ENCODE measurements around the gene ANKFN1. TPM values are rescaled to one million over a fixed set of nuclear protein-coding genes. Genes with fewer than 3 reads are reported as not detected.

The ANKFN1 gene
- total RNA-seq, 1 experiment from 2014 or later = not detected

GRCh38 chr17:56113486-56113885, 39.8 kb upstream of the ANKFN1 start:
- no peak for DNase-seq
- Histone ChIP-seq H2BK120ac (ENCODE audit: low read depth, low read length, poor library complexity, severe bottlenecking) (no peak overlapping the region), H2AK5ac (ENCODE audit: insufficient read length, low read length) (no peak overlapping the region), H3K79me2 (ENCODE audit: insufficient read depth, low read length) (no peaks in the 10 kb centered on the region), H2BK12ac (ENCODE audit: insufficient read length, low read depth, low read length) (no peak overlapping the region), H3K79me1 (ENCODE audit: insufficient read depth, low read depth, low read length, poor library complexity, severe bottlenecking) (no peaks in the 10 kb centered on the region), H3K27me3 (ENCODE audit: insufficient read depth, low read length) (no peaks in the 10 kb centered on the region), H2AFZ (ENCODE audit: low read length) (no peak overlapping the region), H3K14ac (ENCODE audit: insufficient read depth, low read length) (no peak overlapping the region), H3K4ac (ENCODE audit: low read depth, low read length) (no peak overlapping the region), H2BK5ac (ENCODE audit: insufficient read length, low read length) (no peak overlapping the region), H4K8ac (replicated peaks; ENCODE audit: insufficient read length, low read depth, low read length) (no peak overlapping the region), H2BK20ac (ENCODE audit: low read depth, low read length, poor library complexity, severe bottlenecking) (no peak overlapping the region), H3K23ac (ENCODE audit: insufficient read length, low read depth, low read length) (no peak overlapping the region), H3K23me2 (ENCODE audit: insufficient read length, low read depth, low read length, poor library complexity, severe bottlenecking) (no peaks in the 10 kb centered on the region), H3K4me1 (ENCODE audit: insufficient read depth, low read length) (no peaks in the 10 kb centered on the region), H3K9ac (ENCODE audit: extremely low read depth, insufficient read length, low read length) (no peak overlapping the region), H4K20me1 (ENCODE audit: control insufficient read depth, insufficient read depth, insufficient read length) (no peaks in the 10 kb centered on the region), H3K18ac (ENCODE audit: insufficient read length, low read depth, low read length) (no peak overlapping the region), H4K91ac (ENCODE audit: insufficient read length, low read depth, low read length) (no peak overlapping the region), H2BK15ac (ENCODE audit: low read depth, low read length) (no peak overlapping the region), H3K4me2 (ENCODE audit: insufficient read depth, insufficient read length, low read length) (no peak overlapping the region), H4K5ac (ENCODE audit: insufficient read length, low read depth, low read length) (no peak overlapping the region), H3T11ph (ENCODE audit: low read length) (no peak overlapping the region), H3K9me3 (ENCODE audit: control insufficient read depth, low read depth, low read length) (no peaks in the 10 kb centered on the region), H3K56ac (ENCODE audit: insufficient read length, low read depth, low read length) (no peak overlapping the region), H3K27ac (ENCODE audit: insufficient read length, low read depth, low read length) (no peak overlapping the region)
- TF ChIP-seq CTCF (conservative IDR thresholded peaks at IDR 0.05) = no peak
- Mint-ChIP-seq H3K9me3 (no peaks in the 10 kb centered on the region), H3K27ac (no peak overlapping the region), H3K4me1 (peaks cover 0 to 2% of the 10 kb centered on the region in 2 experiments; a peak in 1 of 4 replicates), H3K27me3 (ENCODE audit: low read depth) (no peaks in the 10 kb centered on the region), H3K4me3 (no peak overlapping the region), H3K36me3 (ENCODE audit: insufficient read depth in 1 of 3, low read depth in 3 of 3) (no peaks in the 10 kb centered on the region)
- WGBS (ENCODE audit: extremely low coverage, insufficient read length, low lambda C conversion rate) = no CpG with 5 or more reads among the region's 2 CpGs
